ENCODE data around the gene POM121L2.

The POM121L2 gene

DNA sequence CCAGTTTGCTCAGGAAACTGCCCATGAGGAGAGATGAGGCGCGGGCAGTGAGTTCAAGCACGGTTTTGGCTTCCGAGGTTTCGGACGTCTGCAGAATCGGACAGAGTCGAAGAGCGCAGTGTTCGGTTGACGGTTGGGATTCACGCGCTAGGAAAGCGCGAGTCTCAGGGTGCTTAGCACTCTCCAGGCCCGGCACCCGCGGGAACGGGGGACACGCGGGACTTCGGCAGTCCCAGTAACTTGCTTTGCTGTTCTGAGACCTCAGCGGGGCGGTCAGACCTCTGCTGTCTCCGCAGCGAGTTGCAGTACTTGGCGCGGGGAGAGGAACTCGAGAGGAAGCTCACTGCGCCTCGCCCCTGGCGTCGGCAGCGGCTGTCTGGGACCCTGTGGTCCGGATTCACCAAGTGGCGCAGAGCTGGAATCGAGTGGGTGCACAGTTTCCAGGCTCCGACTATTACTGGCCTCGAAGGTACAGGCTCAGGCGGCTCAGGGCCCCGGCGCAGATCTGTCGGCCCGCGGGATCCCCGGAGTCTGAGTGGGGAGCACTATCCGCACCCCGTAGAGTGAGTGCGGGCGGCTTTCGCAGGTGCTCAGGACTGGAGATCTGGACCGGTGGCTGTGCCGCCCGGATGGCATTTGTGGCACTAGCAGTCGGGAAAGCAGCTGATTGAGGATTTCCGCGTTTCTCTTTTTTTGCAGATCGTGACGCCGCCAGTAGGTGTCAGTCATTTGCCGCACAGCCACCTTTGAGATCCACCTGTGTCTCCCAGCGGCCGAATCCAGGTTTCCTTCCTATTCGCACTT is at the start of gene POM121L2:
Gene POM121L2 (minus strand): TSS at position 128 of the 804 bp plus-strand sequence. CDS start 103 bp downstream, at position 25.
- peak; percentile 48 for DNase-seq (ENCODE audit: low read depth)

DNA sequence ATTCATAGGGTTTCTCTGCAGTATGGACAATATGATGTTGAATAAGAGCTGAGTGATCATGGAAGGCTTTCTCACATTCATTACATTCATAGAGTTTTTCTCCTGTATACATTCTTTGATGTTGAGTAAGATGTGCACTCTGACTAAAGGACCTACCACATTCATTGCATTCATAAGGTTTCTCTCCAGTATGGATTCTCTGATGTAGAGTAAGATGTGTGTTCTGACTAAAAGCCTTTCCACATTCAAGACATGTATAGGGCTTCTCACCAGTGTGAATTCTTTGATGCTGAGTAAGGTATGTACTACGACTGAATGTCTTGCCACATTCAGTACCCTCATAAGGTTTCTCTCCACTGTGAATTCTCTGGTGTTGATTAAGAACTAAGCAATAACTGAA is 47.2 kb upstream of the POM121L2 start:
- DNase-seq (ENCODE audit: low read depth), result no peak

DNA sequence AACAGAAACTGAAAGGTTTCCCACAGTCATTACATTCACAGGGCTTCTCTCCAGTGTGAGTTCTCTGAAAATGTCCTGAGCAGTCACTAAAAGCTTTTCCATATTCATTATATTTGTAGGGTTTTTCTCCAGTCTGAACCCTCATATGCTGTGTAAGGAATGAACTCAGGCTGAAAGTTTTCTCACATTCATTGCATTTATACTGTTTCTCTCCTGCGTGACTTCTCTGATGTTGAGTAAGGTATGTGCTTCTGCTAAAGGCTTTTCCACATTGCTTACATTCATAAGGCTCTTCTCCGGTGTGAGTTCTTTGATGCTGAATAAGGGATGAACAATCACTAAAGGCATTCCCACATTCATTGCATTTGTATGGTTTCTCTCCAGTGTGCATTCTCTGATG is 46.7 kb upstream of the POM121L2 start:
- no peak for DNase-seq (ENCODE audit: low read depth)

- no peak for DNase-seq (ENCODE audit: low read depth)
Measured at GRCh38 chr6:27352850-27353249, 40.8 kb upstream of the POM121L2 start.

DNA sequence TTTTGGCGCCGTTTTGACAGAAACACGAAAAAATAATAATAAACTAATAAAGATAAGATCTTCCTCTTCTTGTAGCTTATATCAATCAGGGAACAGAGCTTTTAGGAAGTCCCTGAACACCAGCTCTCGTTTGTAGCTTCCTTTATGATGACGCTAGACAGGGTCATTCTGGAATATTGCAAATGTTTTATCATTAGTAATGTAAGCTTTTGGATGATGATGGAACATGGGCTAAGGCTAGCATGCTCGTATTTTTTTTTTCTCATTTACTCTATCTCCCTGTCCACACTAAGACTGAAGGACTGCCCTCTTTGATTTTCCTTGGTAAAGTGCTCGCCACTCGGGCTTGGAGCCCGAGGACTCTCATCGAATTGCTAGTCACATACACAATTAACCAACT is 22.1 kb upstream of the POM121L2 start:
- no peak for DNase-seq (ENCODE audit: low read depth)

DNA sequence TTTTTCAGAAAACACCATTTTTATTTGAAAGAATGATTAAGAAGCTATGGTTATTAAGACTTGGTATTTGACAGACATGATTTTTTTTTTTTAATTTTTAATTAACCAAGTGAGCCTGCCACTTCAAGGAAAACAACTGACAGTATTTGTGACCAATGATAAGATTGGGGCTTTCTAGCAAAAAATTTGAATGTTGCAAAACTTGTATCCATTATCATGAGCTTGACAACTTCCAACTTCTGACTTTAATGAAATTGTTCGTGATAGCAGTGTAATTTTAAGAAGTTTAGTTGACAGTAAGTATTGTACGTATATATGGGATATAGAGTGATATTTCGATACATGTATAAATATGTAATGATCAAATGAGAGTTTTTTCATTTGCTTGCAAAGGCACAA is 21.6 kb upstream of the POM121L2 start:
- no peak for DNase-seq (ENCODE audit: low read depth)

DNA sequence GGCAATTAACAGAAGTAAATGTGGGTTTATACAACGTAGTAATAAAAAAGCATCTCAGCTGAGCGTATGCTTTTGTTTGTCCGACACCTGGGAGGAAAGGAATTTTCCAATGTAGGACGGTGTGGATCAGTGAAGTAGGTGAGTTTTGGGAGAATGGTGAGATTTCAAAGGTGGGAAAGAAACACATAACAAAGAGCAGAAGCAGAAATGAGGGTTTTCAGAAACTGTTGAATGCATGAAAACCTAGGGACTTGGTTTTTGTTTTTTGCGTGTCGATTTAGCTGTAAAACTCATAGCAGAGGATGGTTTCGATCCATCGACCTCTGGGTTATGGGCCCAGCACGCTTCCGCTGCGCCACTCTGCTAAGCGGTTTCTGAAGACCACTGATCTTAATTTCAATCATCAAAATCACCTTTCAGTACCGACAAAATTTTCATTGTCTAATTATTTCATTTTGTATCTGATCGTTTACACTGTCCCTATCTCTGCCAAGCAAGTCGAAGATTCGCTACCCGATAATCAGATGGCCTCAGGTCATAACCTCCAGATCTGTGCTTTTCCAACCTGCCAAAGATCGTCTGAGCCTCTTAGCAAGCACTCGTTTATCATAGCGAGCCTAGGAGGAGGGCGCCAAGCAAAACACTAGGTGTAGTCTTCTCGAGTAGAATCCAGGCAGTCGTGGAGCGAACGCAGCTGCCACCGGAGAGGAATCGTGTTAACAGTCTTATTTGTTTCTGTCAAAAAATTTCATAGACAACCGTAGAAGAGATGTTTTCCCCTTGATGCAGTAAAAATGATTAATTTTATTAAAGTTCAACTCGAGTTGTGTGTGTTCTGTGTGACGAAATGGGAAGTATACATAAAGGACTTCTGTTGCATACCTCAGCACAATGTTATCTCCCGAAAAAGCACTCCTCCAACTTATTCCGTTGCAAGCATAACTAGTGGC is 20.9 kb upstream of the POM121L2 start:
- peak; percentile 31 for DNase-seq (ENCODE audit: low read depth)

GRCh38 chr6:27327023-27327738 is 15.1 kb upstream of the POM121L2 start:
- no peak for DNase-seq (ENCODE audit: low read depth)

GRCh38 chr6:27321901-27322300 is 9.8 kb upstream of the POM121L2 start:
- DNase-seq (ENCODE audit: low read depth), result no peak

GRCh38 chr6:27321370-27321769 is 9.3 kb upstream of the POM121L2 start:
- DNase-seq (ENCODE audit: low read depth), result no peak

DNA sequence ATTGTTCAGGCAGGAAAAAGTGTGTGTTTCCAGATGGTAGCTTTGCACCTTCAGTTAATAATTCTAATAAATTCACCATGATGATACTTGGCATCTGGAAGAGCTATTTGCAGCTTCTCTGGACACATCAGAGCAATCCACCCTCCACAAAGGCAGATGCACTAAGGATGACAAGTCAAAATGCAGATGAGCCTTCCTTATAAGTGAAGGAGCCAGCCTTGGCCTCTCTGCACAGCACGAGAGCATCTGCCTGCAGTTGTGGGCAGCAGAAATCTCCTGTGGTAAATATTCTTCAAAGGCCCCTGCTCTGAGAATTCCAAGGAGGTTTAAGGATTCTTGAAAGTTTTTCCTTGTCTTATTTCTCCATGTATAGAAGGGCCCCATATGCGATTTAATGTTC is 6.9 kb upstream of the POM121L2 start:
- no peak for DNase-seq (ENCODE audit: low read depth)

DNA sequence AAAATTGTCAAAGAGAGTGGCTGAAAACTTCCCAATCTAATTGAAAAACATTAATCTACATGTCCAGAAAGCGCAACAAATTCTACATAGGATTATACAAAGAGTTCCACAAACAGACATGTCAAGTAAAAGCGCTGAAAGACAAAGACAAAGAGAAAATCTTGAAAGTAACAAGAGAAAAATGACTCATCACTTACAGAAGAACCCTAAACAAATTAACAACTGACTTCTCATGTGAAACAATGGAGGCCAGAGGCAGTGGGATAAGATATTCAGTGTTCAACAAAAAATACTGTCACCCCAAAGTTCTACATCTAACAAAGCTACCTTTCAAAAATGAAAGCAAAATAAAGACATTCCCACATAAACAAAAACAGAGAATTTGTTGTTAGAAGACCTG is 2.0 kb upstream of the POM121L2 start:
- no peak for DNase-seq (ENCODE audit: low read depth)

DNA sequence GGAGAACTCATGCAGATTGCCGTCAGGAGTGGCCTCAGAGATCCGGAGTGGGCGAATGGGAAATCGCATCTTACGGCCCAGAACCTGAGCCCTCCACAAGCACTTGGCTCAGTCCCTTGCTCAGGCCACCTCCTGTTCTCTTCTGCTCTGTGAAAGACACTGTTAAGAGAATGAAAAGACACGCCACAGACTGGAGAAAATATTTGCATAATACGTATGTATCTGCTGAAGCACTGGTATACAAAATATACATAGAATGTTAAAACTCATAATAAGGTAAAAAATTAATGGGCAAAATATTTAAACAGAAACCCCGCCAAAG is 838 bp upstream of the POM121L2 start:
- DNase-seq (ENCODE audit: low read depth), result no peak

DNA sequence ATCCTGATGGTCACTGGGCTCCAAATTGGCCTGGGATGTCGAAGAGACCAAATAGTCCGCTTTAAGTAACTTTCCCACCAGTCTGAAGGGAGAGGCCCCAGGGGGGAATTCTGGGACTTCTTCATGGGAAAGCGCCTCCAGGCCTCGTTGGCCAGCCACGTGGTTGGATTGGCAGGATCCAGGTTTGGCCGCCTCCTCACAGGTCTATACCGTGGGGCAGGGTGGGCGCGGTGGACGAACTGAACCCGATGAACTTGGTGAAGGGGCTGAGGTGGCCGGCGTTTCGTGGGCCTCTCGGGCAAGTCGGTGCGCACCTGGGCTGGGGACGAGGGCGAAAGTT is 297 bp downstream of the POM121L2 start:
- DNase-seq (ENCODE audit: low read depth), result no peak

DNA sequence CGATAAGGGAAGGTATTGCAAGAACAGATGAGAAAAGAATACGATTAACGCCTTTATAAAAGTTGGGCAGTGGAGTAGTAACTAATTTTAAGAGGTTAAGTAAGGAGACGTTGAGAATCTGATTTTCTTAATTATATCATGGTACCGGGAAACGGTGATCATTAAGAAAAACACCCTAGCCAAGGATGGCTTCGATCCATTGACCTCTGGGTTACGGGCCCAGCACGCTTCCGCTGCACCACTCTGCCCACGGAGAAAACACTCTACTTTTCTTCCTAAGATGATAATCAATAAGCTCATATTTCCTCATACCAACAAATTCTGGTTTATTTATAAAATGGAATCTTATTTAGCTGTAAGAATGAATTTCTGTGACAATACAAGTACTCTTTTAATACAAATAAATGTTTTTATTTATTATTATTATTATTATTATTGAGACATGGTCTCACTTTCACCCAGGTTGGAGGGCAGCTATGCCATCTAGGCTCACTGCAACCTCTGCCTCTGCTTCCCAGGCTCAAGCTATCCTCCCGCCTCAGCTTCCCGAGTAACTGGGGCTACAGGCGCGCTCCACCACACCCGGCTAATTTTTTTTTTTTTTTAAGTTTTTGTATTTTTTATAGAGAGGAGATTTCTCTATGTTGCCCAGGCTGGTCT is 8.3 kb downstream of the POM121L2 start:
- no peak for DNase-seq (ENCODE audit: low read depth)

DNA sequence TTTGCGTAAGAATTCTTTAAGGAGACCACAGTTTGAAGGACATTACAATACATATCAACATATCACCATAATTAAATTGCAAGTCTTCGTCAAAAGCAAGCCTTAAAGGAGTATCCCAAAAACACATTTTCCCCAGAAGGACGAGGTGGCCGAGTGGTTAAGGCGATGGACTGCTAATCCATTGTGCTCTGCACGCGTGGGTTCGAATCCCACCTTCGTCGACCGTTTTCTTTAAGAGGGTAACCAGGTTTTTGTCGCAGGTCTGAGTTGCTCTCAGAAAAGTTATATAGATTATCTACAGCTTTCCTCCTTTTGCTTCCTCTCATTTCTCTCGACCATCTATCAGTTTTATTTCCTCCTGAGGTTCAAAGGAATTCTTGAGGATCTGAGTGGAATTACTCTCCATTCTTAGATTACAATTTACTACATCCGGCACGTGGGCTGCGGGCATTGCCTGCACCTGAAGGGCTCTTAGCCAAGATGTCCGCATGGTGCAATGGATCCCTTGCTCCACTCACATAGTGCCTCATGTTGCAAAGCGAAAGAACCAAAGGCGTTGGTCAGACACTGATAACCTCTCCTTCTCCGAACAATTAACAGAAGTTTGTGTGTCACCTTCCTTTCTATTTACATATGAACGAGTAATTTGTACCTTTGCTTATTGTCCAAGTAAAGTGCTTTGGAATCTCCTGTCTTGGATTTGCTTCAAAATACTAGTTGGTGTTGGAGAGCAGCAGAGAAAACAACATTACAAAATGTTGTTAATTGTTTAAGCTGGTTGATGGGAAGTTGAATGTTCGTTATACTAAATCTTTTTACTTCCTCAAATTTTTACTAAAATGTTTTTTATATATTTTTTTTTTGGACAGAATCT is 14.0 kb downstream of the POM121L2 start:
- peak; percentile 33 for DNase-seq (ENCODE audit: low read depth)

DNA sequence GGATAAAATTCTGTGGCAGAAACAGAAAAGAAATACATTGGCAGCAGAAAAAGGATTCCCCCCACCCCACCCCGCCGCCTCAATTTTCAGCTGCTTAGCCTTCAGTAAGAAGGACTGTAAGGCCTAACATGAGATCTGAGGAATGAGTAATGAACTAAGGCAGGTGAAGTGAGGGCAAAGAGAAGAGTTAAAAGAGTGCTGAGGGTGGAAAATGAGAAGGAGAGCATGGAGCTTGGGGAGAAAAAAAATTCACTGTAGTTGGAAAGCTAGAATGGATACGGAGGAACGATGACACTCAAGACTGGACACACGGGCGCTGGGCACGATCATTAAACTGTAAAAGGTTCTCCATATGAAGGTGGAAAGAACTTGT is 14.6 kb downstream of the POM121L2 start:
- DNase-seq (ENCODE audit: low read depth), result no peak

DNA sequence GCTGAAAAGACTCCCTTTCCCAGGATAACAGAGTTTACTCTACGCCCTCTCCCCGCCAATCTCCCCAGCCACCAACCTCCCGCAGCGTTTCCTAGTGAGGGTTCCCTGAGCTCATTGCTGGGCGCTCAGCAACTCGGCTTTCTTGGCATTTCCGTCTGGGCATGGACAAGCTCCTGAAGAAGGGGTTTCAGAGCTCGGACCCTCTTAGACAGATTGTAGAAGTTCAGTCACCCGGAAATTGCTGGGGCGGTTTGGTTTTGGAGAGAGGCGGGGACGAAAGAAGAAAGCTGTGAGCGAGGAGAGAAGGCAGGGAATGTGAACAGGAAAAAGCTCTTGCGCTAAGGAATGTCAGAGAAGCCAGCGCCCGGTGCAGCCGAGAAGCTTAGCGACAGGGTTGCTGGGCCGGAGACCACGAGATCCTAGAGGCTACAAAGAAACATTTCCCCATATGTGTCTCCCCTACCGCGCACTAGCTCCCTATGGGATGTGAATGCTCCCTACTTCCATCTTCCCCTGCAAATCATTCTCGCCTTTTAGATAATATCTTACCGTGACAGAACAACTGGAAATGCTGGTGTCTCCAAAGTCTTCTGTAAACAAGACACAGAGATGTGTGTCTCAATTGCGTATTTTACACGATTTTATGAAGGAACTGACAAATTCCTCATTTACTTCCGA is 15.8 kb downstream of the POM121L2 start:
- no peak for DNase-seq (ENCODE audit: low read depth)

- no peak for DNase-seq (ENCODE audit: low read depth)
Measured at GRCh38 chr6:27295301-27296079, 16.6 kb downstream of the POM121L2 start.

DNA sequence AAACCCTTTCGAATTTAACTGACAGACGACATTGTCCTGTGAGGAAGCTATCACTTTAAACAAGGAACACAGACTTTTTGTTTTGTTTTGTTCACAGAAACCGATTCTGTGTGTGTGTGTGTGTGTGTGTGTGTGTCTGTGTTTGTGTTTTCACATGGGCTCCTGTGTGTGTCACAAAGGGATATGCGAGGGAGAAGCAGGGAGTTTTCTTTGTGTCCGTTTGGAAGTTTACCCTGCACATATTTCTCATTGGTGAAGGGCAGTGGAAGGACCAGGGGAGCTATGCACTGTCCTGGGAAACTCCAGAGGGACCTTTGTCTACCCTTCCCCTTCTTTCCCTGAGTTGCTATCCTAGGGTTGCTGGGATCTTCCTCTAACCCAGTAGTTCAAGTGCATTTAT is 17.7 kb downstream of the POM121L2 start:
- DNase-seq (ENCODE audit: low read depth), result no peak
